HG03095 (cell line): Measurements from ENCODE around the gene OR1N2.
"Not testable (repeated sequence)": the region's sequence is repeated elsewhere in the genome, so short reads cannot be mapped to it uniquely, and the experiment has no call there.

Source experiments
- ATAC-seq: cut with Tn5 transposase; IDR thresholded peaks from one replicate; pipeline ENCODE4 v1.9.1; 2021; ENCODE audit warnings: moderate library complexity; ENCODE audit not compliant: unreplicated experiment

OR1N2 gene, protein sequence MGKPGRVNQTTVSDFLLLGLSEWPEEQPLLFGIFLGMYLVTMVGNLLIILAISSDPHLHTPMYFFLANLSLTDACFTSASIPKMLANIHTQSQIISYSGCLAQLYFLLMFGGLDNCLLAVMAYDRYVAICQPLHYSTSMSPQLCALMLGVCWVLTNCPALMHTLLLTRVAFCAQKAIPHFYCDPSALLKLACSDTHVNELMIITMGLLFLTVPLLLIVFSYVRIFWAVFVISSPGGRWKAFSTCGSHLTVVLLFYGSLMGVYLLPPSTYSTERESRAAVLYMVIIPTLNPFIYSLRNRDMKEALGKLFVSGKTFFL

GRCh38 chr9:122552812-122553211 is at the start of gene OR1N2:
OR1N2 (plus strand) TSS chr9:122553112; CDS start chr9:122553212, 100 bp downstream.
- no peak for ATAC-seq

GRCh38 chr9:122506964-122507363 is 45.9 kb upstream of the OR1N2 start:
- no peak for ATAC-seq

- no peak for ATAC-seq
These were observed 42.4 kb upstream of the OR1N2 start, which contains the start of gene OR1J2 for GRCh38 chr9:122510502-122510901. OR1J2 (plus strand) TSS chr9:122510802; CDS start chr9:122510802, 0 bp downstream.

DNA sequence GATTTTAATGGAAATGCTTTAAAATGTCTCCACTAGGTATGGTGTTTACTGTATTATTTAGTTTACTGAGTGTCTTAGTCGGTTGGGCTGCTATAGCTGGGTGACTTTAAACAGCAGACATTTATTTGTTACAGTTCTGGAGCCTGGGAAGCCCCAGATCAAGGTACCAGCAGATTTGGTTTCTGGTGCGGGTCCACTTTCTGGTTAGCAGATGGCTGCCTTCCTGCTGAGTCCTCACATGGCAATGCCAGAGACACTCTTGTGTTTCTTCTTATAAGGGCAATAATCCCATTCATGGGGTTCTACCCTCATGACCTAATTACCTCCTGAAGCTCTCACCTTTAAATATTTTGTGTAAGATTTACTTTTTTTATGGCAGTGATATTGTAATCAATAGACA is 34.7 kb upstream of the OR1N2 start:
- ATAC-seq = no peak

- no peak for ATAC-seq
These were observed 34.1 kb upstream of the OR1N2 start, which contains the start of gene OR1J4 for GRCh38 chr9:122518841-122519240. OR1J4 (plus strand) TSS chr9:122519141; CDS start chr9:122519141, 0 bp downstream.

- ATAC-seq = no peak
These were observed 33.5 kb upstream of the OR1N2 start for GRCh38 chr9:122519376-122519775.

GRCh38 chr9:122526602-122527001 is 26.3 kb upstream of the OR1N2 start:
- no peak for ATAC-seq

DNA sequence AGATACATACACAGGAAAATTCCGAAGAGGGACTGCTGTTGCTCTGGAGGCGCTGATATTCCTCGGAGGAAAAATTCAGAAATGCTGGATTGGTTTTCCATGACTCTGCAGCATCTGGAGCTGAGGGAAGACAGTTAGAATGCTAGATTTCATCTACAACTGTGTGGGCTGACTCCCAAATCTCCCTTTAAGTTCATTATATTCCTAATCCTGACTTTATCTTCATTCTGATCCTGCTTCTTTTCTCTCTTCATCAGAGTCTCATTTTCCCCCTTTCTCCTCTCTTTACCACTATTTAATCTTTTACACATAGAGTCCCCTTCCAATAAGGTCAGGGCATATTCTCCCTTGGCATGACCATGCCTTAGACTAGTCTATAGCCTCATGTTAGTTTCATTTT is 25.7 kb upstream of the OR1N2 start, which contains the start of gene OR1N1:
TSS of gene OR1N1 (minus strand) at position 101 of the 400 bp plus-strand sequence. CDS start at position 101, 0 bp downstream.
- ATAC-seq = no peak

DNA sequence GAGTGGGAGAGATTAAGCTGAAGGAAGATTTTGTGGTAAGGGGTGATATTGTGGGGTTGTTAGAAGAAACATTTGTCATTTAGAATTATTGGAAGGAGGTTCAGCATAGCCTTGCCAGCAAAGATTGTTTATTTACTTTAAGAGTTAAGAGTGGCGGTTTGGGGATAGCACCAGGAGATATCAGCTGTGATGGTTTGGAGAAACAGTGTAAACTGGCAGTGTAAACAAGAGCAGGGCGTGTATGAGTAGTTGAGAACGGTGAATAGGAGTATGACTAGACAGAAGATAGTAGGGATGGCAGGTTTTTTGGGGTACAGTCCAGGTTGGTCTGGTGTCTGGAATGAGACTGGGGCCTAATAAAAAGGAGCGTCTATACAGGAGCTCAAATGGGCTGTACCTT is 21.8 kb upstream of the OR1N2 start:
- not testable (repeated sequence) for ATAC-seq

GRCh38 chr9:122536134-122536533 is 16.8 kb upstream of the OR1N2 start:
- no peak for ATAC-seq

GRCh38 chr9:122537066-122537465 is 15.8 kb upstream of the OR1N2 start:
- not testable (repeated sequence) for ATAC-seq

- ATAC-seq = no peak
These were observed 14.2 kb upstream of the OR1N2 start for GRCh38 chr9:122538757-122539156.

DNA sequence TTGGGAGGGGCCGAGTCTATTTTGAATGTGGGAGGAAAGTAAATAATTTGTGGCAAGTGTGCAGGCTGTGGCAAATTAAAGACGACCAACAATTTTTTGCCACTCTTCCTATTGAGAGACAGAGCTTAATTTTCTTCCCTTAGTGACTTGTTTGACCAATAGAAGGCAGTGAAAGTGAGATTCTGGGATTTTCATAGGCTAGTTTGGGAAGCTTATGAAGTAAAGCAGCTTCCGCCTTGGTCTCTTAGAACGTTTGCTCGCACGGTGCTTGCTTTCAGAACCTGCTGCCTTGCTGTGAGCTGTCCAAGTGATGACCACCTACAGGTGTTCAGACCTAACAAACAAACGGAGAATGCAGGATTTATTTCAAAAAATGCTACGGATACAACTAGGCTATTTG is 6.7 kb upstream of the OR1N2 start:
- no peak for ATAC-seq

- no peak for ATAC-seq
These were observed 1.5 kb upstream of the OR1N2 start for GRCh38 chr9:122551371-122551770.

- no peak for ATAC-seq
These were observed 8.5 kb downstream of the OR1N2 start for GRCh38 chr9:122561446-122561845.

- ATAC-seq = no peak
These were observed 9.3 kb downstream of the OR1N2 start for GRCh38 chr9:122562134-122562760.

GRCh38 chr9:122567901-122568300 is 15.0 kb downstream of the OR1N2 start:
- no peak for ATAC-seq

- no peak for ATAC-seq
These were observed 19.5 kb downstream of the OR1N2 start for GRCh38 chr9:122572456-122572855.

DNA sequence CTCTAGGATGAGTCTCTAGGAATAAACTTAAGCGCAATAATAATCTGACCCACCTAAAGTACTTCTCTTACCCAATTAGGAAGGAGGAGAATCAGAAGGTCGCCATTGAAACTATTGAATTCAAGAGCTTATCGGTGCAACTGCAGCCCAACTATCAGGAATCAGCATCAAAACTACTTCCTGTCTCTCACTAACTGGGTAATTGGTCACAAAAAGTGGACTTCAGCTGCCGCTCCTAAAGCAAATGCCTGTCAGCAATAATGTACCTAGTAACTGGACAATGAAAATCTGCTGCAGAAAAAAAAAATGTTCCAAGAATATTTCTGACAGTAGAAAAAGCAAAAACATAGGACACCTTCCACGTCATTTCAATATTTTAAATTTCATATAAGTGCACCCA is 27.0 kb downstream of the OR1N2 start:
- no peak for ATAC-seq

DNA sequence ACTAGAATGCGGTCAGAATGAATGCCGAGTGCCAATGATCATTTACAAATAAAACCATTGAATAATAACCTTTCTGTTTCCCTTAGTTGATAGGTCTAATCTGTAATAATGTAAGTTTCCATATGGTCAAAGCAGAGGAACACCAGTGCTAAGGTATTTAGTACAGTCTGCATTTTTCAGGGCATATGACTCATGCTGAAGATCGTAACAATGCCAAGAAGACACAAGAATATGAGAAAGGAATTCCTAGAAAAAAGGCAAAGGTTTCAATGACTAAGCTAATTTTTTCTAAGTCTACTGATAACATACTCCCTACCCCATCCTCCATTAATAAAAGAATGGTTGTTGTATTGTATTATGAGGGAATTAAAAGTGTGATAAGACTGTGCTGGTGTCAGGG is 27.4 kb downstream of the OR1N2 start:
- ATAC-seq = no peak

GRCh38 chr9:122583284-122583683 is 30.4 kb downstream of the OR1N2 start, which contains the start of gene OR1L8:
OR1L8 (minus strand) TSS chr9:122583384; CDS start chr9:122568477, 14,907 bp downstream.
- ATAC-seq = not testable (repeated sequence)
